ENCODE data around the gene AGXT2. TPM values are rescaled to one million over a fixed set of nuclear protein-coding genes. Genes with fewer than 3 reads are reported as not detected.
A peak's percentile ranks its signal among the peaks of the same experiment; 100 is the strongest.

AGXT2 gene
- total RNA-seq, 6 experiments from 2014 or later, result not detected

GRCh38 chr5:34957857-34958690, 89.7 kb downstream of the AGXT2 start:
- H3K27me3 Mint-ChIP-seq (ENCODE audit: insufficient read depth), result no peaks in the 10 kb centered on the region; the same call in 1 of the 2 replicates
- TF ChIP-seq, protein P1, sequence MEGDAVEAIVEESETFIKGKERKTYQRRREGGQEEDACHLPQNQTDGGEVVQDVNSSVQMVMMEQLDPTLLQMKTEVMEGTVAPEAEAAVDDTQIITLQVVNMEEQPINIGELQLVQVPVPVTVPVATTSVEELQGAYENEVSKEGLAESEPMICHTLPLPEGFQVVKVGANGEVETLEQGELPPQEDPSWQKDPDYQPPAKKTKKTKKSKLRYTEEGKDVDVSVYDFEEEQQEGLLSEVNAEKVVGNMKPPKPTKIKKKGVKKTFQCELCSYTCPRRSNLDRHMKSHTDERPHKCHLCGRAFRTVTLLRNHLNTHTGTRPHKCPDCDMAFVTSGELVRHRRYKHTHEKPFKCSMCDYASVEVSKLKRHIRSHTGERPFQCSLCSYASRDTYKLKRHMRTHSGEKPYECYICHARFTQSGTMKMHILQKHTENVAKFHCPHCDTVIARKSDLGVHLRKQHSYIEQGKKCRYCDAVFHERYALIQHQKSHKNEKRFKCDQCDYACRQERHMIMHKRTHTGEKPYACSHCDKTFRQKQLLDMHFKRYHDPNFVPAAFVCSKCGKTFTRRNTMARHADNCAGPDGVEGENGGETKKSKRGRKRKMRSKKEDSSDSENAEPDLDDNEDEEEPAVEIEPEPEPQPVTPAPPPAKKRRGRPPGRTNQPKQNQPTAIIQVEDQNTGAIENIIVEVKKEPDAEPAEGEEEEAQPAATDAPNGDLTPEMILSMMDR (IDR thresholded peaks at IDR 0.05), result peak; percentile 74
- H3K36me3 Mint-ChIP-seq (ENCODE audit: low read depth), result peaks cover 6% of the 10 kb centered on the region
- H3K9me3 Mint-ChIP-seq, result no peaks in the 10 kb centered on the region
- H3K4me3 Mint-ChIP-seq, result no peak overlapping the region
- no peak overlapping the region for H3K27ac Mint-ChIP-seq
- DNase-seq, result peak; percentile 40
- H3K4me1 Mint-ChIP-seq (ENCODE audit: low read depth), result peaks cover 14% of the 10 kb centered on the region

DNA sequence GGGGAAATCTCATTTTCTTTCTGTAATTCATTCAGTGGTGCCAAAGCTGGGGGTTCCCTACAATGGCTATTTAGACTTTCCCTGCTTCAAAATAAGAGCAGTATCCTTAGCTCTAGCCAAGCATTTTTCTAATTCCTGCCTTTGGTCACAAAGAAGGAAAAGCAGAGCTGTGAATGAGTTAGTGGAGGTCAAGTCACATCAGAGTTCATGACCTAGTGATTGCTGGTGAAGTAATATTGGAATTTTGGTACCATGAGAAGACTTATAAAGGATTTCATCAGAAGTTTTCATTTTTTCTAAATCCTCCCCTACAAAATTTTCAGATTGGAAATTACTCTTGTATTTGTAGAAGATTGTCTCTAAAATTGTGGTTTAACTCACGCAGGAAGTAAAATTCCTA, 90.4 kb downstream of the AGXT2 start:
- TF ChIP-seq, protein P1 (IDR thresholded peaks at IDR 0.05), result no peak
- Mint-ChIP-seq H3K27ac (no peak overlapping the region), H3K4me3 (no peak overlapping the region), H3K4me1 (ENCODE audit: low read depth) (peaks cover 14% of the 10 kb centered on the region), H3K27me3 (ENCODE audit: insufficient read depth) (no peaks in the 10 kb centered on the region; the same call in 1 of the 2 replicates), H3K9me3 (no peaks in the 10 kb centered on the region), H3K36me3 (ENCODE audit: low read depth) (peaks cover 6% of the 10 kb centered on the region)
- no peak for DNase-seq

Other genes with a start within 250 kb of the AGXT2 start
- not detected for gene TTC23L, start 208.8 kb downstream of the AGXT2 start, total RNA-seq (2021; fragmentation: NEBNext Ultra II Directional; extraction: Animal tissue kit (Norgen Biotek cat#: 25700))
- 10 to 100 TPM; 32.7 to 39.3 (median 35.0) TPM for gene RAD1, start 132.4 kb downstream of the AGXT2 start, total RNA-seq (2021; fragmentation: NEBNext Ultra II Directional; extraction: Animal tissue kit (Norgen Biotek cat#: 25700))
- gene BRIX1, start 132.2 kb downstream of the AGXT2 start, total RNA-seq (2021; fragmentation: NEBNext Ultra II Directional; extraction: Animal tissue kit (Norgen Biotek cat#: 25700)), result 10 to 100 TPM; 49.3 to 60.4 (median 55.0) TPM
- gene DNAJC21, start 118.4 kb downstream of the AGXT2 start, total RNA-seq (2021; fragmentation: NEBNext Ultra II Directional; extraction: Animal tissue kit (Norgen Biotek cat#: 25700)), result 10 to 100 TPM; 38.2 to 46.8 (median 45.9) TPM
- gene PRLR, start 182.5 kb upstream of the AGXT2 start, total RNA-seq (2021; fragmentation: NEBNext Ultra II Directional; extraction: Animal tissue kit (Norgen Biotek cat#: 25700)), result 1 to 10 TPM in 4 of 6 experiments, under 1 TPM in 2; 0.91 to 1.5 (median 1.3) TPM

Measured in HFFc6 (cell line).